GM19452 (cell line): ENCODE measurements around the gene ATP6V0B.

Experiments used
- ATAC-seq: cut with Tn5 transposase; IDR thresholded peaks from one replicate; pipeline ENCODE4 v1.9.1; 2021; ENCODE audit not compliant: unreplicated experiment

The ATP6V0B gene

DNA sequence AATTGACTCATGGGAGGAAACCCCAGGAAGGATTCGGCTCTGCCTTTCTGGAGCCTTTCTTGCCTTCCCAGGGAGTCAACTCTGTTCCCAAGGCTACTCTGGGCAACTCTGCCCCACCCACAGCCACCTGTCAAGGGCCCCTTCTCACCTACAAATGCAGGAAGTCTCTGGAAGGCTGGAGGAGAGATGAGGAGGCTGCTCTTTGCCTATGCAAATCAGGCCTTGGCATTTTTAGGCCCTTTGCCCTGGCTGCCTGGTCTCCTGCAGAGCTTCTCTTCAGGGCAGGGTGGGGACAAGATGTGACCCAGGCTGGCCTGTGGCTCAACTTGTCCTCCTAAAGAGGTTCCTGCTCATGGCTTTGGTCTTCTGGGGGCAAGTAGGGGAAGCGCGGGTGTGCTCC lies 51.1 kb downstream of the ATP6V0B start:
- no peak for ATAC-seq

DNA sequence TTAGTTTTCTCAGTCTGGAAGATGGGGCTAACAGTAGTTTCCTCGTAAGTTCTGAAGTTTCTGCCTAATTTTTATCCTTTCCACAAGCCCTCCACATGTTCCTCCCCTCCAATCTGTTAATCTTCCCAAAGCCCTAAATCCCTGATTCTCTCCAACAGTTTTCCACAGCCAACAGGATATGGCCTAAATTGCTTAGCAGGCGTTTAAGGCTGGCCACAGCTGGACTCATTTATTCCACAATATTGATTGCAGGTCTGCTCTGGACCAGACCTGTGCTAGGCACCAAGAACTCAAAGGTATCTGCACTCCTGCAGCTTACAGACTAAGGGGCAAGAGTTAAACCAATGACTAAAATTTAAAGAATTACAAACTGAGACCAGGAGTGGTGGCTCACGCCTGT lies 52.6 kb downstream of the ATP6V0B start:
- no peak for ATAC-seq
